Measurements from ENCODE around the gene SEC11A.

The SEC11A gene

GRCh38 chr15:84668221-84668982 lies 47.5 kb downstream of the SEC11A start:
- no peak for TF ChIP-seq CTCF (IDR thresholded peaks at IDR 0.05; ENCODE audit: low read depth, low read length)

GRCh38 chr15:84666373-84666772 lies 49.6 kb downstream of the SEC11A start:
- TF ChIP-seq CTCF (IDR thresholded peaks at IDR 0.05; ENCODE audit: low read depth, low read length), result no peak
- no peak overlapping the region for H3K4me3 ChIP-seq (ENCODE audit: low read depth, low read length)

More at GRCh38 chr15:84668221-84668982, 47.5 kb downstream of the SEC11A start:
- H3K4me3 ChIP-seq (ENCODE audit: low read depth, low read length), result no peak overlapping the region

- no peak for TF ChIP-seq CTCF (IDR thresholded peaks at IDR 0.05; ENCODE audit: low read depth, low read length)
- no peak overlapping the region for H3K4me3 ChIP-seq (ENCODE audit: low read depth, low read length)
Measured at GRCh38 chr15:84661001-84661400, 54.9 kb downstream of the SEC11A start.

GRCh38 chr15:84659904-84660781 lies 55.8 kb downstream of the SEC11A start:
- no peak for TF ChIP-seq CTCF (IDR thresholded peaks at IDR 0.05; ENCODE audit: low read depth, low read length)
- no peak overlapping the region for H3K4me3 ChIP-seq (ENCODE audit: low read depth, low read length)

- H3K4me3 ChIP-seq (ENCODE audit: low read depth, low read length), result peak overlapping the region; percentile 56; the same call in 1 of the 2 replicates
Measured at GRCh38 chr15:84658788-84659411, 57.0 kb downstream of the SEC11A start.

GRCh38 chr15:84658080-84658787 lies 57.7 kb downstream of the SEC11A start, which contains the start of gene NMB:
Gene NMB (minus strand): TSS chr15:84658199. CDS start chr15:84658152, 47 bp downstream.
- peak within 1 kb of the TSS; percentile 56 for H3K4me3 ChIP-seq (ENCODE audit: low read depth, low read length)
- TF ChIP-seq CTCF (IDR thresholded peaks at IDR 0.05; ENCODE audit: low read depth, low read length), result peak; percentile 44

More at GRCh38 chr15:84658788-84659411, 57.0 kb downstream of the SEC11A start:
- TF ChIP-seq CTCF (IDR thresholded peaks at IDR 0.05; ENCODE audit: low read depth, low read length), result no peak
